H9 (cell line): ENCODE results near the gene ALKBH1. TPM values are rescaled to one million over a fixed set of nuclear protein-coding genes. Genes with fewer than 3 reads are reported as not detected.
"Not testable (repeated sequence)": the region's sequence is repeated elsewhere in the genome, so short reads cannot be mapped to it uniquely, and the experiment has no call there.

Experiments used
- DNase-seq: peaks from one replicate; pipeline ENCODE4 v3.0.0-alpha.2; 2017
- H2AFZ ChIP-seq: one replicate; pipeline ENCODE4 v1.6.1; 2013; ENCODE audit warnings: mild to moderate bottlenecking, low read length, control low read depth, moderate library complexity
- H2AK5ac ChIP-seq: 2 replicates; pipeline ENCODE4 v1.6.1; 2013; ENCODE audit warnings: low read length, control low read depth, mixed read lengths; ENCODE audit not compliant: insufficient read length
- H2BK120ac ChIP-seq: one replicate; pipeline ENCODE4 v1.6.1; 2013; ENCODE audit warnings: low read depth, mild to moderate bottlenecking, low read length, control low read depth, inconsistent platforms; ENCODE audit not compliant: poor library complexity, severe bottlenecking
- H2BK12ac ChIP-seq: 2 replicates; pipeline ENCODE4 v1.6.1; 2013; ENCODE audit warnings: low read length, control low read depth, mixed read lengths, low read depth; ENCODE audit not compliant: insufficient read length
- H2BK15ac ChIP-seq: 2 replicates; pipeline ENCODE4 v1.6.1; 2013; ENCODE audit warnings: low read depth, low read length, control low read depth
- H2BK20ac ChIP-seq: one replicate; pipeline ENCODE4 v1.6.1; 2013; ENCODE audit warnings: low read depth, mild to moderate bottlenecking, low read length, control low read depth, inconsistent platforms; ENCODE audit not compliant: poor library complexity, severe bottlenecking
- H2BK5ac ChIP-seq: 2 replicates; pipeline ENCODE4 v1.6.1; 2013; ENCODE audit warnings: low read length, control low read depth, mixed read lengths; ENCODE audit not compliant: insufficient read length
- H3K14ac ChIP-seq: 2 replicates; pipeline ENCODE4 v1.6.1; 2013; ENCODE audit warnings: low read length, control low read depth; ENCODE audit not compliant: insufficient read depth
- H3K18ac ChIP-seq: 2 replicates; pipeline ENCODE4 v1.6.1; 2013; ENCODE audit warnings: low read depth, mild to moderate bottlenecking, mixed read lengths, low read length, control low read depth; ENCODE audit not compliant: insufficient read length
- H3K23ac ChIP-seq: 2 replicates; pipeline ENCODE4 v1.6.1; 2013; ENCODE audit warnings: low read length, control low read depth, mixed read lengths, low read depth; ENCODE audit not compliant: insufficient read length
- H3K23me2 ChIP-seq: 2 replicates; pipeline ENCODE4 v1.6.1; 2013; ENCODE audit warnings: low read depth, mild to moderate bottlenecking, mixed read lengths, low read length, control low read depth; ENCODE audit not compliant: insufficient read length, poor library complexity, severe bottlenecking
- H3K27ac ChIP-seq: 2 replicates; pipeline ENCODE4 v1.5.1; 2013; ENCODE audit warnings: low read length, control low read depth, mixed read lengths, low read depth; ENCODE audit not compliant: insufficient read length
- H3K27me3 ChIP-seq: 2 replicates; pipeline ENCODE4 v1.6.1; 2013; ENCODE audit warnings: low read length, control low read depth, inconsistent platforms; ENCODE audit not compliant: insufficient read depth
- H3K4ac ChIP-seq: 2 replicates; pipeline ENCODE4 v1.6.1; 2013; ENCODE audit warnings: low read depth, mild to moderate bottlenecking, control low read depth, inconsistent platforms, low read length, moderate library complexity
- H3K4me1 ChIP-seq: 2 replicates; pipeline ENCODE4 v1.6.1; 2013; ENCODE audit warnings: low read length, control low read depth, inconsistent platforms; ENCODE audit not compliant: insufficient read depth
- H3K4me2 ChIP-seq: 2 replicates; pipeline ENCODE4 v1.6.1; 2013; ENCODE audit warnings: low read length, control low read depth, mixed read lengths; ENCODE audit not compliant: insufficient read length, insufficient read depth
- H3K56ac ChIP-seq: 2 replicates; pipeline ENCODE4 v1.6.1; 2013; ENCODE audit warnings: low read depth, mild to moderate bottlenecking, mixed read lengths, low read length, control low read depth; ENCODE audit not compliant: insufficient read length
- H3K79me1 ChIP-seq: 2 replicates; pipeline ENCODE4 v1.6.1; 2013; ENCODE audit warnings: low read depth, mild to moderate bottlenecking, moderate library complexity, low read length, control low read depth, inconsistent platforms; ENCODE audit not compliant: insufficient read depth, poor library complexity, severe bottlenecking
- H3K79me2 ChIP-seq: 2 replicates; pipeline ENCODE4 v1.6.1; 2013; ENCODE audit warnings: low read length, control low read depth, inconsistent platforms; ENCODE audit not compliant: insufficient read depth
- H3K9ac ChIP-seq: 2 replicates; pipeline ENCODE4 v1.6.1; 2013; ENCODE audit warnings: low read length, control low read depth, mixed read lengths; ENCODE audit not compliant: insufficient read length; ENCODE audit errors: extremely low read depth
- H3K9me3 ChIP-seq: one replicate; pipeline ENCODE4 v1.6.1; 2013; ENCODE audit warnings: low read depth, low read length, inconsistent platforms; ENCODE audit not compliant: control insufficient read depth
- H3T11ph ChIP-seq: one replicate; pipeline ENCODE4 v1.6.1; 2013; ENCODE audit warnings: mild to moderate bottlenecking, low read length, control low read depth, inconsistent platforms
- H4K20me1 ChIP-seq: one replicate; pipeline ENCODE4 v1.6.1; 2013; ENCODE audit not compliant: control insufficient read depth, insufficient read length, insufficient read depth
- H4K5ac ChIP-seq: 2 replicates; pipeline ENCODE4 v1.6.1; 2013; ENCODE audit warnings: low read depth, mild to moderate bottlenecking, mixed read lengths, low read length, control low read depth; ENCODE audit not compliant: insufficient read length
- H4K8ac ChIP-seq: replicated peaks from 2 replicates; pipeline ENCODE4 v1.6.1; 2013; ENCODE audit warnings: low read length, control low read depth, mixed read lengths, low read depth; ENCODE audit not compliant: insufficient read length
- H4K91ac ChIP-seq: 2 replicates; pipeline ENCODE4 v1.6.1; 2013; ENCODE audit warnings: low read depth, mild to moderate bottlenecking, moderate library complexity, mixed read lengths, low read length, control low read depth; ENCODE audit not compliant: insufficient read length
- H3K27ac Mint-ChIP-seq, 3 experiments: 2 replicates in 2 of 3; 3 replicates in 1 of 3; pipeline ENCODE4 v1.8.0; 2020 to 2021; ENCODE audit warnings: mixed read lengths in 3 of 3, mild to moderate bottlenecking in 1 of 3, moderate library complexity in 1 of 3
- H3K27me3 Mint-ChIP-seq: 2 replicates; pipeline ENCODE4 v1.8.0; 2021; ENCODE audit warnings: low read depth, mild to moderate bottlenecking, moderate library complexity, mixed read lengths
- H3K36me3 Mint-ChIP-seq, 3 experiments: 2 replicates in 2 of 3; 3 replicates in 1 of 3; pipeline ENCODE4 v1.8.0; 2020 to 2021; ENCODE audit warnings: low read depth in 3 of 3, mixed read lengths in 3 of 3; ENCODE audit not compliant: insufficient read depth in 1 of 3
- H3K4me1 Mint-ChIP-seq, 2 experiments: 2 replicates each; pipeline ENCODE4 v1.8.0; 2020; ENCODE audit warnings: mixed read lengths in 2 of 2
- H3K4me3 Mint-ChIP-seq, 2 experiments: 2 replicates in 1 of 2; 3 replicates in 1 of 2; pipeline ENCODE4 v1.8.0; 2020 to 2021; ENCODE audit warnings: mild to moderate bottlenecking in 2 of 2, mixed read lengths in 2 of 2, moderate library complexity in 1 of 2
- H3K9me3 Mint-ChIP-seq, 2 experiments: 2 replicates in 1 of 2; 3 replicates in 1 of 2; pipeline ENCODE4 v1.8.0; 2020; ENCODE audit warnings: mild to moderate bottlenecking in 2 of 2, mixed read lengths in 2 of 2, moderate library complexity in 1 of 2
- CTCF ChIP-seq: fragments of 200-600 bp; sonication (generic); conservative IDR thresholded peaks from 3 replicates; pipeline ENCODE4 v1.8.0; 2021; ENCODE audit warnings: antibody characterized with exemption, mild to moderate bottlenecking
- WGBS: extraction: QIAGEN DNeasy Blood & Tissue Kit; methylation state at CpG from one replicate; pipeline ENCODE4 v1.1.7; 2013; ENCODE audit warnings: missing lambda C conversion rate, low lambda C conversion rate, mixed read lengths; ENCODE audit not compliant: insufficient read length; ENCODE audit errors: extremely low coverage; 5-methylcytosine and 5-hydroxymethylcytosine counted together
- total RNA-seq: library from RNA; stranded (reverse); gene quantifications from 2 replicates; pipeline ENCODE4 v1.2.1, GENCODE V29; 2021

Gene ALKBH1
- total RNA-seq, 1 experiment from 2014 or later = 18.7 TPM

- Mint-ChIP-seq H3K4me3 (no peak overlapping the region), H3K36me3 (no peaks in the 10 kb centered on the region), H3K4me1 (peaks cover 17% of the 10 kb centered on the region in 2 experiments), H3K9me3 (no peaks in the 10 kb centered on the region), H3K27ac (no peak overlapping the region), H3K27me3 (no peaks in the 10 kb centered on the region; the same call in 1 of the 2 replicates)
- Histone ChIP-seq H3K23ac (no peak overlapping the region), H3K27me3 (no peaks in the 10 kb centered on the region), H3K27ac (no peak overlapping the region), H3K4me2 (no peak overlapping the region), H2AK5ac (no peak overlapping the region), H3K79me2 (no peaks in the 10 kb centered on the region), H2BK5ac (no peak overlapping the region), H3K4ac (no peak overlapping the region), H3K9me3 (no peaks in the 10 kb centered on the region), H3K79me1 (no peaks in the 10 kb centered on the region), H3K4me1 (no peaks in the 10 kb centered on the region), H2BK20ac (no peak overlapping the region), H3T11ph (no peak overlapping the region), H3K18ac (no peak overlapping the region), H4K8ac (no peak overlapping the region), H4K20me1 (no peaks in the 10 kb centered on the region), H4K5ac (no peak overlapping the region), H2AFZ (no peak overlapping the region), H2BK15ac (no peak overlapping the region), H2BK120ac (no peak overlapping the region), H3K9ac (no peak overlapping the region), H2BK12ac (no peak overlapping the region), H4K91ac (no peak overlapping the region), H3K56ac (no peak overlapping the region), H3K23me2 (no peaks in the 10 kb centered on the region), H3K14ac (no peak overlapping the region)
- WGBS = no CpG with 5 or more reads among the region's 6 CpGs
- no peak for DNase-seq
- no peak for TF ChIP-seq CTCF
Measured at GRCh38 chr14:77663293-77663692, 44.5 kb downstream of the ALKBH1 start.

GRCh38 chr14:77661562-77661961 is 46.3 kb downstream of the ALKBH1 start:
- H3K36me3 Mint-ChIP-seq, H3K79me2 ChIP-seq, H2BK12ac ChIP-seq, H3K23ac ChIP-seq, H3K18ac ChIP-seq, H4K8ac ChIP-seq, H3K4me3 Mint-ChIP-seq, H3K9ac ChIP-seq, H4K91ac ChIP-seq, H3K4ac ChIP-seq, H3K4me2 ChIP-seq, H2BK5ac ChIP-seq, H2AK5ac ChIP-seq, H3K4me1 ChIP-seq, H2BK120ac ChIP-seq, H3K27ac ChIP-seq, H4K5ac ChIP-seq, H3K9me3 ChIP-seq, H3K27me3 Mint-ChIP-seq, H3K79me1 ChIP-seq, H3K27me3 ChIP-seq, H3K14ac ChIP-seq, H3K27ac Mint-ChIP-seq, H3K23me2 ChIP-seq, H3K56ac ChIP-seq, DNase-seq, H2AFZ ChIP-seq, H2BK15ac ChIP-seq, H3T11ph ChIP-seq, H2BK20ac ChIP-seq, H3K9me3 Mint-ChIP-seq, H4K20me1 ChIP-seq: not testable (repeated sequence)
- peaks cover 17% of the 10 kb centered on the region in 2 experiments for H3K4me1 Mint-ChIP-seq
- WGBS = no CpG with 5 or more reads among the region's 9 CpGs
